ENCODE data around the gene HEATR1. TPM values are rescaled to one million over a fixed set of nuclear protein-coding genes. Genes with fewer than 3 reads are reported as not detected.

Gene HEATR1
- total and polyA plus RNA-seq, 4 donors = 3.3 to 19.4 (median 9.6) TPM

DNA sequence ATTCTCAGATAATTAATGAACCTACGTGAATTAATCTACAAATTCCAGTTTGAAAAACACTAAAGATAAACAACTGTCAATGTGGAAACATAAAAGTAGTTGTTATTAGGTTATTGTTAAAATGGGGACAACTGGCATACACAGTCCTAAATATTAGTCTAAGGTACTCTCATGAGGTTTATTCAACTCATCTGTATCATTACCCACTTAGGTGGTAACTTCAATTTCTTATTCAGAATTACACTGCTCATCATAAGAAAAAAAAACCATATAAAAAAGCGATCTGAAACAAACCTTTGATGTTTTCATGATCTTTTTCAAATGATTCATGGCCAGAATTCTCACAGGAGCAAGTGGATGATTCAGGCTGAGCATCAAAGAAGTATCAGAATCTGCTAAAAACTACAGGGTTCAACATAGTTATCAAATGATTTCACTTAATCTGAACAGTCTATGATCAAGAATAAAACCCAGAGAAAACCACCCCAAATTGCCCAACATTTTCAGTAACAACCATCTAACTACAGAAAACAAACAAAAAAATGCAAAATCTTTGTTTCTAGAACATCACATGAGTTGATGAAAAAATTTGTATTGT, 13.7 kb downstream of the HEATR1 start:
- peaks cover 8 to 64% (median 47%) of the 10 kb centered on the region in 4 donors for H3K36me3 ChIP-seq (ENCODE audit: control insufficient read depth in 4 of 4, insufficient read depth in 3 of 4, low read depth in 1 of 4, low read length in 3 of 4)

More for the DNA sequence above, 13.7 kb downstream of the HEATR1 start:
- Histone ChIP-seq H3K9me3 (ENCODE audit: control insufficient read depth in 4 of 4, low read length in 3 of 4) (no peaks in the 10 kb centered on the region), H3K27ac (ENCODE audit: low read depth in 1 of 2, low read length in 2 of 2) (no peak overlapping the region), H3K27me3 (ENCODE audit: control insufficient read depth in 4 of 4, insufficient read depth in 4 of 4, low read length in 3 of 4) (no peaks in the 10 kb centered on the region), H3K9ac (ENCODE audit: low read depth in 1 of 2, low read length in 2 of 2) (no peak overlapping the region), H3K4me3 (ENCODE audit: low read depth in 1 of 3, low read length in 3 of 3) (no peak overlapping the region), H3K4me1 (ENCODE audit: control insufficient read depth in 4 of 4, insufficient read depth in 4 of 4, low read length in 3 of 4) (no peaks in the 10 kb centered on the region)
- DNase-seq (ENCODE audit: low spot score) = no peak
- WGBS = 92% methylated on average over 2 of the region's 2 CpGs
- no peak for TF ChIP-seq HNF4G (IDR thresholded peaks at IDR 0.05)
- TF ChIP-seq, protein P1, sequence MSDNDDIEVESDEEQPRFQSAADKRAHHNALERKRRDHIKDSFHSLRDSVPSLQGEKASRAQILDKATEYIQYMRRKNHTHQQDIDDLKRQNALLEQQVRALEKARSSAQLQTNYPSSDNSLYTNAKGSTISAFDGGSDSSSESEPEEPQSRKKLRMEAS (IDR thresholded peaks at IDR 0.05) = no peak
- TF ChIP-seq JUND (IDR thresholded peaks at IDR 0.05) = no peak
- TF ChIP-seq CTCF (IDR thresholded peaks at IDR 0.05; ENCODE audit: low read depth, low read length, missing input control) = no peak
- no peak for TF ChIP-seq EGR1 (IDR thresholded peaks at IDR 0.05; ENCODE audit: low read depth in 2 of 2)
- TF ChIP-seq, protein P2, sequence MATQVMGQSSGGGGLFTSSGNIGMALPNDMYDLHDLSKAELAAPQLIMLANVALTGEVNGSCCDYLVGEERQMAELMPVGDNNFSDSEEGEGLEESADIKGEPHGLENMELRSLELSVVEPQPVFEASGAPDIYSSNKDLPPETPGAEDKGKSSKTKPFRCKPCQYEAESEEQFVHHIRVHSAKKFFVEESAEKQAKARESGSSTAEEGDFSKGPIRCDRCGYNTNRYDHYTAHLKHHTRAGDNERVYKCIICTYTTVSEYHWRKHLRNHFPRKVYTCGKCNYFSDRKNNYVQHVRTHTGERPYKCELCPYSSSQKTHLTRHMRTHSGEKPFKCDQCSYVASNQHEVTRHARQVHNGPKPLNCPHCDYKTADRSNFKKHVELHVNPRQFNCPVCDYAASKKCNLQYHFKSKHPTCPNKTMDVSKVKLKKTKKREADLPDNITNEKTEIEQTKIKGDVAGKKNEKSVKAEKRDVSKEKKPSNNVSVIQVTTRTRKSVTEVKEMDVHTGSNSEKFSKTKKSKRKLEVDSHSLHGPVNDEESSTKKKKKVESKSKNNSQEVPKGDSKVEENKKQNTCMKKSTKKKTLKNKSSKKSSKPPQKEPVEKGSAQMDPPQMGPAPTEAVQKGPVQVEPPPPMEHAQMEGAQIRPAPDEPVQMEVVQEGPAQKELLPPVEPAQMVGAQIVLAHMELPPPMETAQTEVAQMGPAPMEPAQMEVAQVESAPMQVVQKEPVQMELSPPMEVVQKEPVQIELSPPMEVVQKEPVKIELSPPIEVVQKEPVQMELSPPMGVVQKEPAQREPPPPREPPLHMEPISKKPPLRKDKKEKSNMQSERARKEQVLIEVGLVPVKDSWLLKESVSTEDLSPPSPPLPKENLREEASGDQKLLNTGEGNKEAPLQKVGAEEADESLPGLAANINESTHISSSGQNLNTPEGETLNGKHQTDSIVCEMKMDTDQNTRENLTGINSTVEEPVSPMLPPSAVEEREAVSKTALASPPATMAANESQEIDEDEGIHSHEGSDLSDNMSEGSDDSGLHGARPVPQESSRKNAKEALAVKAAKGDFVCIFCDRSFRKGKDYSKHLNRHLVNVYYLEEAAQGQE (IDR thresholded peaks at IDR 0.05) = no peak
- no peak for TF ChIP-seq GABPA (IDR thresholded peaks at IDR 0.05 in 1 of 2, conservative IDR thresholded peaks at IDR 0.05 in 1 of 2)
- TF ChIP-seq SP1 (IDR thresholded peaks at IDR 0.05) = no peak
- TF ChIP-seq NR2F2 (IDR thresholded peaks at IDR 0.05) = no peak
- TF ChIP-seq FOXA2 (IDR thresholded peaks at IDR 0.05) = no peak
- TF ChIP-seq RAD21 (IDR thresholded peaks at IDR 0.05) = no peak
- no peak for TF ChIP-seq TAF1 (conservative IDR thresholded peaks at IDR 0.05)
- no peak for TF ChIP-seq RXRA (IDR thresholded peaks at IDR 0.05)
- no peak for TF ChIP-seq ZBTB33 (IDR thresholded peaks at IDR 0.05)
- TF ChIP-seq HNF4A (conservative IDR thresholded peaks at IDR 0.05) = no peak
- TF ChIP-seq, protein P3, sequence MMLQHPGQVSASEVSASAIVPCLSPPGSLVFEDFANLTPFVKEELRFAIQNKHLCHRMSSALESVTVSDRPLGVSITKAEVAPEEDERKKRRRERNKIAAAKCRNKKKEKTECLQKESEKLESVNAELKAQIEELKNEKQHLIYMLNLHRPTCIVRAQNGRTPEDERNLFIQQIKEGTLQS (IDR thresholded peaks at IDR 0.05) = no peak
- no peak for TF ChIP-seq FOXA1 (IDR thresholded peaks at IDR 0.05)
- TF ChIP-seq YY1 (IDR thresholded peaks at IDR 0.05) = no peak

All from liver (tissue), 9 donors.